Stimulated activated CD4-positive, alpha-beta T cell treated with anti-CD3 and anti-CD28 coated beads, TNF-alpha, amount 100 ng/mL, for 24 hours (primary cell): ENCODE data around the gene RRH.
"Not testable (repeated sequence)": the region's sequence is repeated elsewhere in the genome, so short reads cannot be mapped to it uniquely, and the experiment has no call there.

Source experiments
- DNase-seq, 3 experiments: peaks; one replicate each; pipeline ENCODE4 v3.0.0-alpha.2; 2020; ENCODE audit warnings: low read depth in 3 of 3

Gene RRH

DNA sequence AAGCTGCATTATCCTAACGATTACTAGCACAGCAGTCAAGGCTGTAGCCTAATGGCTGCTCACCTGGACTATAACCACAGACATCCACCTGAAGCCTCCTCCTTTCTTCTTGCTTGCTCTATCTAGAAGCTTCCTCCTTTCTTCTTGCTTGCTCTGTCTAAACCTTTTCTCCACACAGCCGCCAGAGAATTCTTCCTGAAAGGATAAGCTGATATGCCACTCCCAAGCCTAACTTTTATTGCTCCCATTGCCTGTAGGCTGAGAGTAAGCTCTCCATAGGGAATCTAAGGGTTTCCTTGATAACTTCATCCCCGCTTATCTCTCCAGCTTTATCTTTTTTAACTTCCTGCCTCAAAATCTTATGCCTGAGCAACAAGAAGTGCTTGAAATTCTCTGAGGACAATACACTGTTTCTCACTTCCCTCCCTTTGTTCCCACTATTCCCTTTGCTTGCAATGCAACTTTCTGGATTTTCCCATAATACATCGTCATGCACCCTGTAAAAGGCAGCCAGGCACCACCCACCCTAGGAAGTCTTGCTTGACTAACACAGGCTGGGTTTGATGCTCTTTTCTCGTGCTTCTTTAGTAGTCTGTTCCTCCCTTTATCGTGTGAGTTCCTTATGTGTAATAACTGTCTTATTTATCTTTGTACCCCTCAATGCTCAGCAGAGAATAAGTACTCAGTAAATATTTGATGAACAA, 18.8 kb downstream of the RRH start:
- no peak for DNase-seq

GRCh38 chr4:109847896-109848442, 20.2 kb downstream of the RRH start, which contains the start of gene LRIT3:
LRIT3 (plus strand) TSS chr4:109848107; CDS start chr4:109848202, 95 bp downstream.
- DNase-seq: no peak

GRCh38 chr4:109848501-109848900, 20.7 kb downstream of the RRH start:
- DNase-seq: no peak

- DNase-seq: no peak
These were observed 22.8 kb downstream of the RRH start for GRCh38 chr4:109850601-109851000.

GRCh38 chr4:109859426-109860300, 31.9 kb downstream of the RRH start:
- not testable (repeated sequence) for DNase-seq

DNA sequence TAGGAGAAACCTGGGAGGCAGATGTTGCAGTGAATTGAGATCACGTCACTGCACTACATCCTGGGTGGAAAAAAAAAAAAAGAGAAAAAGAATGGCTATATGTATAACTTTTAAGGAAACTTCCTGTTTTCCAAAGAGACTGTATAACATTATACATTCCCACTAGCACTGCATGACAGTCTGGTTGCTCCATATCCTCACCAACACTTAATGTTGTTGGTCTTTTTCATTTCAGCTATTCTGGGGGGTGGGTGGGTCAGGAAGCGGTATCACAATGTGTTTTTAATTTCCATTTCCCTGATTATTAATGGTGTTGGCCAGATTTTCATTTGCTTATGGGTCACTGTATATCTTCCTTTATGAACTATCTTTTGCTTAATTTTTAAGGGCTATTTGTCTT, 33.5 kb downstream of the RRH start:
- no peak for DNase-seq

DNA sequence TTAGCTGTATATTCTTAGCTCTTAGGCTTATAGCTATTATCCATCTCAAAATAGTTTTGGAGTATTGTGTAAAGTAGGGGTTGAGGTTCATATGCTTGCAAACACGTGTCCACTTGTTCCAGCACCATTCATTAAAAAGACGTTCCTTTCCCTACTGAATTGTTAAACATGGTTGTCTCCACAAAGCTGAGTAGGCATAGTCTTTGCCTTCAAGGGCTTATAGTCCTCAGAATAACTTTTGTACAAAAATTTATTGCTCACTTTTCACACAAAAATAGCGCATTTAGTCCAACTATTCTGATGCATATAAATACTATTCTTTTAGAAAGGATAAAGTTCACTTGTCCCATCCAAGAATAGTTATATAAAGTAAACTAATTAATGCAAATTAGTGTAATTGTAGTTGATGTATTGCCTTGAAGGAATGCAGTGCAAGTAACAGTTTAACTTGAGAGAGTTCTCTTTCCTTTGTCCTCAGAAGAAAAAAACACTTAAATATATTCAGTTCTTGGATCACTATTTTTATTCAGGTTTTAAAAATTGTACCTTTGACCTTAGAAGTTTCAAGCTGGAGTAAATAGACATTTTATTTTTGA, 34.2 kb downstream of the RRH start:
- no peak for DNase-seq

DNA sequence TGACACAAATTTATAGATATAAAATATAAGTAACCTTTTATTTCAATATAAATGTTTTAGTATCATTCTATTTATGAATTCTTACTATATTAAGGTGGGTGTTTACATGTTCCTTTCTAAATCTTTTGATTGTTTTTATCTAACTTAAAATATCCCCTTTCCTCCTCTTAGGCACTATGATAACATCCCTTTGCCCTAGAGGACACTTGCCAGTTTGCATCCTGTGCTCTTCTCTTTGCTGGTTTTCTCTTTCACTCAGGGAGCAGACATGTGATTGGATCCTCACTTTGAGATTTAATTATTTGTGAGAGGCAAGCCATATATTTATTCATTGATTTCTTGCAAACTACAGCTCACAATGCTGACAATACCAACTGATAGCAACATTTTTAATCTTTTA, 36.4 kb downstream of the RRH start:
- no peak for DNase-seq

DNA sequence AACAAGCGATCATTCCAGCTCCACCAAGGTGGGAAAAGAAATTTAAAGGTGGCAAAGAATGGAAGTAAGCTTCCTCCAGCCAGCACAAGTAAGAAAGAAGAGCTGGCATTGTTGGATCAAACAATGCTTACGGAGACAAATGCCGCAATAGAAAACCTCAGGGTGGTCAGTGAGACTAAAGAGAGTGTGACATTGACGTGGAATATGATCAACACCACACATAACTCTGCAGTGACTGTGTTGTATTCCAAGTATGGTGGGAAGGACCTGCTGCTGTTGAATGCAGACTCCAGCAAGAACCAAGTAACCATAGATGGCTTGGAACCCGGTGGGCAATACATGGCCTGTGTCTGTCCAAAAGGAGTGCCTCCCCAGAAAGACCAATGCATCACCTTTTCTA, 42.3 kb downstream of the RRH start:
- no peak for DNase-seq

DNA sequence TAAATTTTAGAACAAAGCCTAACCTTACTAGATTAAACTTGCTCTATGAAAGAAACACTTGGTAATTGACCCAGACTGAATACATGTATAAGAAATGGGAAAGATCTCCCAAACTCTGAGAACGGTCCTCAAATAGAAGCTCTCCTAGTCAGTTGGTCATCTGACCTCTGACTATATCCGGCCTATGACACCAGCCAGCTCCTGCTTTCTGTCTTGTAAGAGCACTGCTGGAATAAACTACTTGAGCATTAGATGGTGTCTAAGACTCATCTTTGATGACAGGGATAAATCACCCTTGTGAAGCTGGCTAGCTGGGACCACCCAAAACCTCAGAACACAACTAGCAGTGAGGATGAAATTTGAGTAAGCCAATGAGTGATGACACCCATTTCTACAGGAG, 44.3 kb downstream of the RRH start:
- no peak for DNase-seq

DNA sequence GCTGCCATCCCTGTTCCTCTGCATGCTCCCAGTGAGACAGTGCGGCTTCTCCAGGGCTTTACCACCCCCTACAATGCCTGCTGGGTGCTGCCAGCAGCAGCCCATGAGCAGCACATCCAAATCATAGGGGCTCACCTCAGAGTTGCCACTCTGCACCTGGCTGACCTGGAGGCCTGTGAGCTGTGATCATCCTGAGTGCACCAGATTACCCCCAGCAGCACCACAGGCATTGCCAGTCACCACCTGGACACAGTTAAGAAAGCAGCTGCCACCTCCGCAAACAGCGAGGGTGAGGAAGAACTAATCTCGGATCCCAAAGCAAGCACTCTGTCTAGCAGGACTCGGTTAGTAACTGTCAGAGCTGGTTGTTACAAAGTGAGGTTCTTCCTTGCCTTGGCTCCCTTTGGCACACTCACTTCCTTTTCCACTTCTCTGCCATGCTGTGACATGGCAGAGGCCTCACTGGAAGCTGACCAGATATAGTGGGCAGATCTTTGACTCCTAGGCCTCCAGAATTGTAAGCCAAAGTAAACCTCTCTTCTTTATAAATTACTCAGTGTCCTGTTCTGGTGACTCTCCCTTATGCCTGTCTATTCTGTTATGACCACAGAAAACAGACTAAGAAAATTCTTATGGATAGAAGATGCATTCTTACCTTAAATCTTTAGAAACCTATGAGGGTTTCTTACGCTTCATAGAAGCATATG, 45.3 kb downstream of the RRH start:
- no peak for DNase-seq

DNA sequence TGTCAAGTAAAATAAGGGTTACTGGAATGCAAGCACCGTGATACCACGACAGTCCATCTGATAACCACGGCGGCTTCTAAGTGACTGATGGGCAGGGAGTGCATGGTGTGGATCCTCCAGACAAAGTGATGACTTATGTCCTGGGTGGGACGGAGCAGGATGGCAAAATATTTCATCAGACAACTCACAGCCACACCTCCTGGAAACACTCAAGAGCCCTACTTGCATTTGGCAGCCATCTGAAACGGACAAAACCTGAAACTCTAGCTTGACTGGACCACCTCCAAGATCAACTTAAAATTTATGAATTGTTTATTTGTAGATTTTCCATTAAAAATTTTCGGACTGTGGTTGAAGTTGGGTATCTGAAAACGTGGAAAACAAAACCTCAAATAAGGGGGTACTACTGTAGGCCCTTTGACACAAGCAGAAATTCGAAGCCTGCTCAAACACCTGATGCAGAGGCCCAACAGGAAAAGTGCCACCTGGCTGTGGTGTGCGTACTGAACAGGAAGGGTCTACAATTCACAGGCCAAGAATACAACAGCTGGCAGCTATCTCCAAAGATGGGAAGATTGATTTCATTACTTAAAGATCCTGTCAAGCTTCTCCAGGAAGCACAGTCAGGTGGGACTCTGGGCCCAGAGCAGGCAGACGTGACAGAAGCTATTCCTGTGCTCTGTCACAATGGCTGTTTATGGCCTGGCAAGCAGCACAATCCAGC, 46.2 kb downstream of the RRH start:
- DNase-seq: no peak

- no peak for DNase-seq
These were observed 47.3 kb downstream of the RRH start for GRCh38 chr4:109875106-109875505.

- DNase-seq: not testable (repeated sequence)
These were observed 47.8 kb downstream of the RRH start for GRCh38 chr4:109875553-109875952.

- no peak for DNase-seq
These were observed 49.0 kb downstream of the RRH start for GRCh38 chr4:109876634-109877265.

- no peak for DNase-seq
These were observed 49.6 kb downstream of the RRH start for GRCh38 chr4:109877400-109877799.

DNA sequence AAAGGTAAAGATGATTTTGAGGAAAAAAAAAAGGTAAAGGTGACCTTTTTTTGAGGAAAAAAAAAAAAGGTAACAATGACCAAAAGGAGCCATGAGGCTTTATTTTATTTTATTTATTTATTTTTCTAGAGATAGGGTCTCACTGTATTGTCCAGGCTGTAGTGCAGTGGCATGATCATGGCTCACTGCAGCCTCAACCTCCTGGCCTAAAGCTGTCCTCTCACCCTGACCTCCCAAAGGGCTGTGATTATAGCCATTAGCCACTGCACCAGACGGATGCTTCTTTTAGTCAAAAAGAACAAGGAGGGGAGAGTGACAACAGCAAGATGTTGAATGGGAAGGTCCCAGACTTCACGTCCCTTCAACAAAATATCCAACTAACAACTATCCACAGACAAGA, 50.6 kb downstream of the RRH start:
- no peak for DNase-seq

DNA sequence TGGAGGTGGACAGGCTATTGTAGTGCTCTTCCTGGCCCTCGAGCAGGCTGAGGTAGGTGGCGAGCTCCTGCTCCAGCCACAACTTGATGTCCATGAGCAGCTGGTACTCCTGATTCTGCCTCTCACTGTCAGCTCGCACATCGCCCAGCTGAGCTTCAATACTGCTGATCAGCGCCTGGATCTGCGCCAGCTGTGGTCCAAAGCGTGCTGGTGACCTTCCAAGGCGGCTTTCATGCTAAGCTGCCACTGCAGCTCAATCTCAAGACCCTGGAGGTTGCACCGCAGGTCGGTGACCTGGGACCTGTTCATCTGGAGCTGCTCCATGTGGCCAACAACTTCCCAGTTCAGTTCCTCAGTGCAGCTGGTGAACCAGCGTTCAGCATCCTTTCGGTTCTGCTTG, 51.3 kb downstream of the RRH start:
- no peak for DNase-seq

DNA sequence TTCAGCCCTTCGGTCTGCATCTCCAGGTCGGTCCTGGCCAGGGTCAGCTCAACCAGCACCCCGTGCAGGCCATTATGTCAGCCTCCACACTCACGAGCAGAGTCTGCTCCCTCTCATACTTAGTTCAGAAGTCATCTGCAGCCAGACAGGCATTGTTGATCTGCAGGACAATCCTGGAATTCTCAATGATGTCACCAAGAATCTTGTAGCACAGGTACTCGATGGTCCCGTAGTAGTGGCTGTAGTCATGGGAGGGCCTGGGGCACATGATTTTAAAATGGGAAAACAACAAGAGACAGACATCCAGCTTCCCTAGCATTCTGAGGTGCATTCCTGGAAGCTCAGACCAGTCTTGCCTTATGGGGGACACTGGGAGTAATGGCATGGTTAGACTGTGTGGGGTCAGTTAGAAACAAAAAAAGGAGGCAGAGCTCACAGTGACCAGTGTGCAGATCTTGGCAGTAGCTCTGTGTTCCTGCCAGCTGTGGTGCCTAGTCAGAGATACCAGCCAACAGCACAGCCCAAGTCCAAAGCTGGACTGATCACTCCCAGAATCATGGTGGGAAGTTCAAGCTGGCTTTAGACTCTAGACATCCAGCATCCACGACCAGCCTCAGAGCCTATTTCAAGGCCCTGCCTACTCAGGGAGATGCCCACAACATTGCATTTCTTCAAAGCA, 52.0 kb downstream of the RRH start:
- no peak for DNase-seq

- no peak for DNase-seq
These were observed 58.5 kb downstream of the RRH start for GRCh38 chr4:109886303-109886702.
